Activated B cell treated with CpG ODN at 0.5 μM for 24 hours (primary cell): Measurements from ENCODE around the gene DRICH1. TPM values are rescaled to one million over a fixed set of nuclear protein-coding genes. Genes with fewer than 3 reads are reported as not detected.
"Not testable (repeated sequence)": the region's sequence is repeated elsewhere in the genome, so short reads cannot be mapped to it uniquely, and the experiment has no call there.

Experiments
- ATAC-seq: fragments of 200-7000 bp; cut with Tn5 transposase; one replicate; pipeline ENCODE4 v1.10.0; 2021; ENCODE audit warnings: low read depth, mild to moderate bottlenecking, moderate library complexity
- CTCF ChIA-PET: fragments of 350-600 bp; sonication (Branson Sonifier 250); formaldehyde crosslinking; loops from one replicate; lab custom pipeline; 2021; ENCODE audit warnings: antibody characterized with exemption; lab: Charles Lee
- POLR2A ChIA-PET: fragments of 350-600 bp; sonication (Branson Sonifier 250); formaldehyde crosslinking; loops from one replicate; lab custom pipeline; 2021; ENCODE audit warnings: antibody characterized with exemption; lab: Charles Lee
- DNase-seq: peaks from one replicate; pipeline ENCODE4 v3.0.0; 2022
- H3K27ac Mint-ChIP-seq: one replicate; pipeline ENCODE4 v1.8.0; 2020; ENCODE audit warnings: mixed read lengths
- H3K27me3 Mint-ChIP-seq: one replicate; pipeline ENCODE4 v1.8.0; 2021; ENCODE audit warnings: mixed read lengths
- H3K36me3 Mint-ChIP-seq: one replicate; pipeline ENCODE4 v1.8.0; 2021; ENCODE audit warnings: low read depth, mixed read lengths
- H3K4me1 Mint-ChIP-seq: one replicate; pipeline ENCODE4 v1.8.0; 2021; ENCODE audit warnings: mixed read lengths
- H3K4me3 Mint-ChIP-seq: one replicate; pipeline ENCODE4 v1.8.0; 2020; ENCODE audit warnings: mild to moderate bottlenecking, mixed read lengths
- H3K9me3 Mint-ChIP-seq: one replicate; pipeline ENCODE4 v1.8.0; 2020; ENCODE audit warnings: mixed read lengths
- CTCF ChIP-seq: fragments of 200-600 bp; IDR thresholded peaks from one replicate; pipeline ENCODE4 v1.8.0; 2022; ENCODE audit warnings: antibody characterized with exemption, mild to moderate bottlenecking
- intact Hi-C: fragments of 100-400 bp; cut with micrococcal nuclease; formaldehyde crosslinking; loops from one replicate; pipeline ENCODE4 v1.15.1; 2024
- total RNA-seq: library from RNA; stranded (reverse); gene quantifications from 2 replicates; pipeline ENCODE4 v1.2.3, GENCODE V29; 2022

DRICH1 gene
- total RNA-seq, 1 donor from 2014 or later = 1.5 TPM

- H3K27ac Mint-ChIP-seq = no peak overlapping the region
- DNase-seq (no peak), ATAC-seq (no peak)
- no peak overlapping the region for H3K4me3 Mint-ChIP-seq
- H3K4me1 Mint-ChIP-seq = peaks cover 11% of the 10 kb centered on the region
- intact Hi-C loops = loop anchor here (10.0 kb wide), 1 partner anchor 1739 kb away; no protein-coding TSS in a partner anchor
- ChIA-PET CTCF (no interaction called here), POLR2A (no interaction called here)
- peaks cover 16% of the 10 kb centered on the region for H3K27me3 Mint-ChIP-seq
- no peaks in the 10 kb centered on the region for H3K36me3 Mint-ChIP-seq
- no peaks in the 10 kb centered on the region for H3K9me3 Mint-ChIP-seq
- TF ChIP-seq CTCF = no peak
Measured at GRCh38 chr22:23575601-23576000, 56.5 kb downstream of the DRICH1 start.

GRCh38 chr22:23574877-23575276, 57.2 kb downstream of the DRICH1 start:
- no peak for DNase-seq
- H3K9me3 Mint-ChIP-seq = no peaks in the 10 kb centered on the region
- H3K27me3 Mint-ChIP-seq = peaks cover 16% of the 10 kb centered on the region
- ChIA-PET CTCF (no interaction called here), POLR2A (no interaction called here)
- H3K4me1 Mint-ChIP-seq = peaks cover 10% of the 10 kb centered on the region
- no peak for ATAC-seq
- no peak overlapping the region for H3K27ac Mint-ChIP-seq
- no peak for TF ChIP-seq CTCF
- intact Hi-C loops = loop anchor here (10.0 kb wide), 1 partner anchor 1740 kb away; no protein-coding TSS in a partner anchor
- no peak overlapping the region for H3K4me3 Mint-ChIP-seq
- no peaks in the 10 kb centered on the region for H3K36me3 Mint-ChIP-seq

- peaks cover 16% of the 10 kb centered on the region for H3K27me3 Mint-ChIP-seq
- no peak for DNase-seq
- no peak for ATAC-seq
- H3K27ac Mint-ChIP-seq = no peak overlapping the region
- ChIA-PET POLR2A (no interaction called here), CTCF (no interaction called here)
- H3K36me3 Mint-ChIP-seq = no peaks in the 10 kb centered on the region
- no peak overlapping the region for H3K4me3 Mint-ChIP-seq
- intact Hi-C loops = loop anchor here (10.0 kb wide), 1 partner anchor 1740 kb away; no protein-coding TSS in a partner anchor
- no peak for TF ChIP-seq CTCF
- no peaks in the 10 kb centered on the region for H3K9me3 Mint-ChIP-seq
- peaks cover 10% of the 10 kb centered on the region for H3K4me1 Mint-ChIP-seq
Measured at GRCh38 chr22:23574371-23574811, 57.7 kb downstream of the DRICH1 start.

GRCh38 chr22:23573701-23574235, 58.4 kb downstream of the DRICH1 start:
- H3K9me3 Mint-ChIP-seq, H3K27ac Mint-ChIP-seq, DNase-seq, H3K4me1 Mint-ChIP-seq, H3K36me3 Mint-ChIP-seq, CTCF ChIA-PET, POLR2A ChIA-PET, H3K4me3 Mint-ChIP-seq, ATAC-seq: not testable (repeated sequence)
- peaks cover 11% of the 10 kb centered on the region for H3K27me3 Mint-ChIP-seq
- intact Hi-C loops = loop anchor here (10.0 kb wide), 1 partner anchor 1741 kb away; no protein-coding TSS in a partner anchor

GRCh38 chr22:23573106-23573505, 59.0 kb downstream of the DRICH1 start:
- intact Hi-C loops = loop anchor here (10.0 kb wide), 1 partner anchor 1742 kb away; no protein-coding TSS in a partner anchor
- H3K9me3 Mint-ChIP-seq, H3K4me3 Mint-ChIP-seq, H3K27ac Mint-ChIP-seq, H3K4me1 Mint-ChIP-seq, H3K36me3 Mint-ChIP-seq, DNase-seq, ATAC-seq, POLR2A ChIA-PET, H3K27me3 Mint-ChIP-seq, CTCF ChIA-PET: not testable (repeated sequence)

DNA sequence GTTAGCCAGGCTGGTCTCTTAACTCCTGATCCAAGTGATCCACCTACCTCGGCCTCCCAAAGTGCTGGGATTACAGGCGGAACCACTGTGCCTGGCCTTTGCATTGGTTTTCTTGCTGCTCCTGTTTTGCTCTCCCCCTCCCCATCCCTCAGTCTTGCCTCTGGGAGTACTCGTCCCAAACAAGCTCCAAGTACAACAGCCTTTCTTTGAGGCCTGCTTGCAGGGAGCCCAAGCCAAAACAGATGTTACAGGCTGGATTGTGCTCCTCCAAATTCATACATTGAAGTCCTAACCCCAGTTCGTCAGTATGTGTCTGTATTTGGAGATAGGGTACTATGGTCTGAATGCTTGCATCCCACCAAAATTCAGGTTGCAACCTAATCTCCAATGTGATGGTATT, 60.6 kb downstream of the DRICH1 start:
- no peaks in the 10 kb centered on the region for H3K4me1 Mint-ChIP-seq
- H3K36me3 Mint-ChIP-seq = no peaks in the 10 kb centered on the region
- CTCF ChIA-PET = no interaction called here
- POLR2A ChIA-PET = no interaction called here
- ATAC-seq (no peak), DNase-seq (no peak)
- TF ChIP-seq CTCF = no peak
- peak overlapping the region; percentile 1 for H3K27ac Mint-ChIP-seq
- H3K27me3 Mint-ChIP-seq = peaks cover 13% of the 10 kb centered on the region
- no peak overlapping the region for H3K4me3 Mint-ChIP-seq
- intact Hi-C loops = loop anchor here (10.0 kb wide), 1 partner anchor 1743 kb away; no protein-coding TSS in a partner anchor
- no peaks in the 10 kb centered on the region for H3K9me3 Mint-ChIP-seq
